ENCODE data around the gene HSF4. TPM values are rescaled to one million over a fixed set of nuclear protein-coding genes. Genes with fewer than 3 reads are reported as not detected.

HSF4 gene, protein sequence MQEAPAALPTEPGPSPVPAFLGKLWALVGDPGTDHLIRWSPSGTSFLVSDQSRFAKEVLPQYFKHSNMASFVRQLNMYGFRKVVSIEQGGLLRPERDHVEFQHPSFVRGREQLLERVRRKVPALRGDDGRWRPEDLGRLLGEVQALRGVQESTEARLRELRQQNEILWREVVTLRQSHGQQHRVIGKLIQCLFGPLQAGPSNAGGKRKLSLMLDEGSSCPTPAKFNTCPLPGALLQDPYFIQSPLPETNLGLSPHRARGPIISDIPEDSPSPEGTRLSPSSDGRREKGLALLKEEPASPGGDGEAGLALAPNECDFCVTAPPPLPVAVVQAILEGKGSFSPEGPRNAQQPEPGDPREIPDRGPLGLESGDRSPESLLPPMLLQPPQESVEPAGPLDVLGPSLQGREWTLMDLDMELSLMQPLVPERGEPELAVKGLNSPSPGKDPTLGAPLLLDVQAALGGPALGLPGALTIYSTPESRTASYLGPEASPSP
- total RNA-seq = 4.9 and 9.4 TPM in 2 replicates

DNA sequence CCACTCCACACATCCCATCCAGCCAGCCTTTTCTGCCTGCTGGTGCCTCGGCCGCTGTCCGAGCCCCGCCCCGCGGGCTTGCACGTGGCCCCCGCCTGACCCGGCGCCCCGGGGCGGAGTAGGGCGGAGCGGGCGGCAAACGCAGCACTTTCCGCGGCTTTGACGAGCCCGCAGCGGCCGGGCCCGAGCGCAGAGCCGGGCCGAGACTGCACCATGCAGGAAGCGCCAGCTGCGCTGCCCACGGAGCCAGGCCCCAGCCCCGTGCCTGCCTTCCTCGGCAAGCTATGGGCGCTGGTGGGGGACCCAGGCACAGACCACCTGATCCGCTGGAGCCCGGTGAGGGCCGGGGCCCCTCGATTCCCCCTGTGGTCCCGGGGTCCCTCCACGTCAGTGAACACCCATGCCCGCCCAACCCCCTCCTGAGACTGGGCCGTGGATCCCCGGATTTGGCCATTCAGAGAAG, at the start of gene HSF4:
TSS of gene HSF4 (plus strand) at position 147 of the 463 bp plus-strand sequence. CDS start at position 214, 67 bp downstream.

DNA sequence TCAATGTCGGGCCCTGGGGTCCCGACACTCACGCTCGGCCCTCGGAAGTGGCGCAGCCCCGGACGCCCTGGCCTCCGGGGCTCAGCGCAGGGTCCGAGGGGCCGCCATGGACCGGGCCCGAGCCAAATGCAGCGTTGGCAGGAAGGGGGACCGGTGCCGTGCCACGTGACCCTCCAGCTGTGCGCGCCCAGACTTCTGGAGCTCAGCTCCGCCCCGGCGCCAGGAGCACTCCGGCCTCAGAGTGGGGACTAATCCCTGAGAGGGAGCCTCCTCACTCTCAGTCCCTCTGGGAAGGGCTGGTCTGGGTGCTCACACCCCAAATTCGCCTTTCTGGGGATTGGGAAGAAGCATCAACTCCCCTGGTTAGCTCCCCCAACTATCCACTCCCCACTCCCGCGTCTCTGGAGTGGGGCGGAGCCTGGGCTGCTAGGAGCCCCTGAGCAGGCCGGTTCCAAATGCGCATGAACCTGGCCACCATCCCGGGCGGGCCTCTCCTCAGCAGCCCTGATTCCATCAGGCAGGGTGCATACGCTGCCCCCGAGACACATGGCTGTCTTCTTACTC, 13.6 kb upstream of the HSF4 start, which contains the start of gene B3GNT9:
TSS of gene B3GNT9 (minus strand) at position 166 of the 564 bp plus-strand sequence. CDS start 513 bp downstream, outside the sequence.

DNA sequence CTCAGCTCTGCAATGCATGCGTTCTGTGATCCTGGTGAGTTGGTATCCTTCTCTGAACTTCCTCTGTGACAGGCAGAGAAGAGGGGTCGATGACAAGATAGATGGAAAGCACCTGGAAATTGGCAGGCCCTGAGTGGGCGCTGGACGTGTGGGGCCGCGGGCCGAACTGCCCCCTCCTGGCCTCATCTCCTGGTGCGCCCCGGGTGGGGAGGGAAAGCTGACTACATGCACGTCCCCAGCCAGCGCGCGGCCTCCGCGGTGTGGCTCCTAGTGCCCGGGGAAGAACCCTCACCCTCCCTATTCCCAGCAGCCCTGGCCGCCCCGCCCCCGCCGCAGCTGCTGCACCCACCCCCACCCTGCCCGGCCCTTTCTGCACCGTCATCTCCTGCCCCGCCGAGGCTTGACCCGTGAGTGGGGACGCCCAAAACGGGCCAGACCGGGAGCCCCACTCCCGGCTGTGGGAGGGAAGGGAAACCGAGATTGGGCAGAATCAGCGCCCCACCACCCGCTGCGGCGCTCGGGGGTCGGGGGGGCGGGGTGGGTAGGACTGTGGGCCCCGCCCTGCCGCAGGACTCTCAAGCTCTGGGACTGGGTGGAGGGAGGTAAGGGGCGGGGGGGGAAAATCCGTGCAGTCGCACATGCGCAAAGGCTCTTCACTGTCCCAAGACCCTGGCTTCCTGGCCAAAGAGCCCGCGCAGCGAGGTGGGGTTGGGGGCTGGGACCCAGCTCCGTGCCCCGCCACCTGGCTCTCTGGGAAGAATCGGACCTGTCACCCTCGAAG, 5.8 kb downstream of the HSF4 start, which contains the start of gene NOL3:
TSS of gene NOL3 (plus strand) at position 371 of the 781 bp plus-strand sequence.

DNA sequence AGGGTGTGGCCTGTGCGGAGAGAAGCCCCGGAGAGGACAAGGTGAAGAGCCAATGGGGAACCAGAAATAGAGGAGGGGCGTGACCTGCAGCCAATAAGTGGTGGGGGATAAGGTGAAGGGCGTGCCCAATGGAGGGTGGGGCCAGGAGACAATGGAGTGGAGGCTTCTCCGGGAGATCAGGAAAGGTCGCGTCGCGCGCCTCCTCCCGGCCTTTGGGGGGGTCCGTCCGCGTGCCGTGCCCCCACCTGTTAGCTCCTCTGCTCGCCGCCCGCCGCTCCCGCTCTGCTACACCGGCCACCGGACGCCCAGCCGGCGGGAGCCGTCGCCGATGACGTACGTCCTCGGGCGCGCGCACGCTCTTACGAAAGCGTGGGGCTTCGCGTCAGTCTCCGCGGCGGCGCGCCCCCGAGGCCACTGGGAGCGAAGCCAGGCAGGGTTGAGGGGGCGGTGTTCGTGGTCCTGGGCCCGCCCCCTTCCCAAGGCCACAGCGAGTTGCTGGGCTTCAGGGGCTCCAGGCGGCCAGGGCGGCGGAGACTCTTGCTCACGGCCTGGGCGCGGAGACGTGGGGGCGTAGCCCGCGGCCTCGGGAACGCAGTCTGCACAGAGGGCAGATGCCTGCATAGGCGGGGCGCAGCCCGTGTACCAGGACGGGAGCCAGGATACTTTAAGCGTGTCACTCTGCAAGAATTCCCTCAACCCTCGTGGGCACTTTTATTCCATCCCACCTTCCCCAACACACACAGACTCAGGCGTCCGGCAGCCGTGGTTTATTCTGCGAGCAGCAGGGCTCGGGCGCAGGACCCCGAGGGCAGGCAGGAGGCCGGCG, 19.3 kb downstream of the HSF4 start, which contains the start of gene MATCAP1:
TSS of gene MATCAP1 (minus strand) at position 337 of the 826 bp plus-strand sequence. CDS start 3,353 bp downstream, outside the sequence.

DNA sequence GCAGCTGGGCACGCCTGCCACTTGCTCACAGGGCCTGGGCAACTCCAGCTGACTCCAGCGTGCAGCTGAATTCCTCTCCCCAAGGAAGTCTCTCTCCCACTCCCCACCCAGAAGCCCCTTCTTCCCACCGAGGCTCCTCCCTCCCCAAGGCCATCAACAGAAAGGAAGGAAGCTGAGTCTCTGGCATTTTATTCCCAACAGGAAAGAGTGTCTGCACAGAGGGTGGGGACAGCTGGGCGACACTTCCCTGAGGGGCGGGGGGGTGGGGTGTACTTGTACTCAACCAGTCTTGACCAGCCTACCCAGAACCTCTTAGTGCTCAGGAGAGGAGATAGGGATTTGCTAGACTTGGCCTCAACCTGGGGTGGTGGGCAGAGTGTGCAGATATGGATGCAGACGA, 25.5 kb downstream of the HSF4 start, which contains the start of gene EXOC3L1:
TSS of gene EXOC3L1 (minus strand) at position 96 of the 400 bp plus-strand sequence. CDS start 460 bp downstream, outside the sequence.

DNA sequence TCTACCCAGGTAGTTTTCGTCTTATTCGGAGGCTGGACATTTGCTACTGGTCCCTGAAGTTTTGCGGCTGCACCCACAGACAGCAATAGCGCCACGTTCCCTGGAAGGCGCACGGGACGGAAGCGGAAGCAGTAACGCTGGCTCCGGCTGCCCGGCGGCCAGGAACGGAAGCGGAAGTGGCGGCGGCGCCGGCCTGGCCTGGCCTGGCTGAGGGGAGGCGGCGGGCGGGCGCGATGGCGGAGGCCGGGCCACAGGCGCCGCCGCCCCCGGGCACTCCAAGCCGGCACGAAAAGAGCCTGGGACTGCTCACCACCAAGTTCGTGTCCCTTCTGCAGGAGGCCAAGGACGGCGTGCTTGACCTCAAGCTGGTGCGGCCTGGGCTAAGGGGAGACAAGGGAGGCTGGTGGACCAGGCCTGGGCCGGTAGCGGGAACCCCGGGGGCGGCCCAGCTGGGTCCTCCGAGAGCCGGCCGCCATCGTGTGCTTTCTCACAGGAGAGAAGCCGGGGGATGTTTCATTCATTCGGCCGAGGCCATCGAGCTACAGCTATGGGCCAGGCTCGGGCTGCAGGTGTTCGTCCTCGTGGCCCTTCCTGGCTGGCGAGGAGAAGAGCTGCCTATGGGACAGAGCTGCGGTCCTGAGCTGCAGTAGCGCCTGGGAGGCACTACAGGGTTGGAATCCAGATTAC, 27.6 kb downstream of the HSF4 start, which contains the start of gene E2F4:
TSS of gene E2F4 (plus strand) at position 161 of the 687 bp plus-strand sequence. CDS start at position 234, 73 bp downstream.

DNA sequence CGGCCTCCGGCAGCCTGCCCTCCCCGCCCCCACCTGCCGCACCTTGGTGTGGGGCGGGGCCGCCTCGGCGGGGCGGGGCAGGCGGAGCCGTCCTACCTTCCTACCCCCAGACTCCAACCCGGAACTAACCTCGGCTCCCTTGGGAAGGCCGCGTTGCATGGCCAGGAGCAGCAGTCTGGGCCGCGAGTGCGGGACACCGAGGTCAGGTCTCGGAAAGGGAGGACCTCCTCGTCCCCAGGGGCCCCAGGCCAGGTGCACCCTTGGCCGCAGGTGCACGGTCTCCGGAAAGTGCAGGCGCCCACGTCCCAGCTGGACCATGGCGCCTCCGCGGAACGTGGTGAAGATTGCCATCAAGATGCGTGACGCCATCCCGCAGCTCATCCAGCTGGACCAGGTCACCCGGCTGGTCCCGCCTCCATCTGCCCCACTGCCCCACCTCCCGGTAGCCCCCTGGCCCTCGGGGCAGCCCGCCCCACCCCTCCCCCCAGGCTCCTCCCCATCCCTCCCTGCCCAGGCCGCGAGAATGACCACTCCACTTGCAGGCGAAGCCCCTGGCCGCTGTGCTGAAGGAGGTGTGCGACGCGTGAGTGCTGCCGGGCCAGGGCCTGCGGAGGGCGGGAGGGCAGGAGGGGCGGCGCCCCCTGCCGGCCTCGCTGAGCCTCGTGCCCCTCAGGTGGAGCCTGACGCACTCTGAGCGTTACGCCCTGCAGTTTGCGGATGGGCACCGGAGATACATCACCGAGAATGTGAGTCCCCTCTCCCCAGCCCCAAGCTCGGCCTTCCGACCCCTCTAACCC, 34.7 kb downstream of the HSF4 start, which contains the start of gene ELMO3:
TSS of gene ELMO3 (plus strand) at position 121 of the 797 bp plus-strand sequence. CDS start at position 317, 196 bp downstream.

Other genes starting within 250 kb of the HSF4 start
- gene CDH16, start 245.9 kb upstream of the HSF4 start, total RNA-seq = 0.04 TPM in 1 of 2 replicates, not detected in the other
- 2.8 and 3.1 TPM in 2 replicates for gene RRAD, start 239.2 kb upstream of the HSF4 start, total RNA-seq
- 91.1 and 118 TPM in 2 replicates for gene CIAO2B, start 230.3 kb upstream of the HSF4 start, total RNA-seq
- 40.8 and 42.3 TPM in 2 replicates for gene CES2, start 229.2 kb upstream of the HSF4 start, total RNA-seq
- 0.78 and 0.99 TPM in 2 replicates for gene CES3, start 203.5 kb upstream of the HSF4 start, total RNA-seq
- 1.1 and 2.4 TPM in 2 replicates for gene CES4A, start 176.2 kb upstream of the HSF4 start, total RNA-seq
- 48.2 and 64.0 TPM in 2 replicates for gene CBFB, start 135.6 kb upstream of the HSF4 start, total RNA-seq
- 8.4 and 12.8 TPM in 2 replicates for gene PHAF1, start 54.8 kb upstream of the HSF4 start, total RNA-seq
- 18.1 and 23.9 TPM in 2 replicates for gene B3GNT9, start 13.7 kb upstream of the HSF4 start, total RNA-seq
- 34.4 and 39.5 TPM in 2 replicates for gene TRADD, start 4.8 kb upstream of the HSF4 start, total RNA-seq
- 11.3 and 12.1 TPM in 2 replicates for gene FBXL8, start 4.8 kb upstream of the HSF4 start, total RNA-seq
- gene NOL3, start 5.8 kb downstream of the HSF4 start, total RNA-seq = 24.8 and 31.0 TPM in 2 replicates
- gene MATCAP1, start 19.2 kb downstream of the HSF4 start, total RNA-seq = 9.2 and 12.7 TPM in 2 replicates
- 0.08 TPM in 1 of 2 replicates, not detected in the other for gene EXOC3L1, start 25.4 kb downstream of the HSF4 start, total RNA-seq
- gene E2F4, start 27.4 kb downstream of the HSF4 start, total RNA-seq = 81.8 and 112 TPM in 2 replicates
- gene ELMO3, start 34.4 kb downstream of the HSF4 start, total RNA-seq = 56.5 and 70.0 TPM in 2 replicates
- gene TMEM208, start 62.4 kb downstream of the HSF4 start, total RNA-seq = 30.2 and 46.2 TPM in 2 replicates
- gene FHOD1, start 82.7 kb downstream of the HSF4 start, total RNA-seq = 24.1 and 35.0 TPM in 2 replicates
- 0.65 and 1.2 TPM in 2 replicates for gene SLC9A5, start 84.2 kb downstream of the HSF4 start, total RNA-seq
- 2.6 and 5.2 TPM in 2 replicates for gene PLEKHG4, start 114.8 kb downstream of the HSF4 start, total RNA-seq
- gene KCTD19, start 162.0 kb downstream of the HSF4 start, total RNA-seq = not detected in 2 replicates
- gene LRRC36, start 162.1 kb downstream of the HSF4 start, total RNA-seq = 0.31 TPM in 1 of 2 replicates, not detected in the other
- gene TPPP3, start 228.8 kb downstream of the HSF4 start, total RNA-seq = not detected in 2 replicates